GM13977 (cell line): ENCODE results near the gene NTRK1.

Experiments used
- DNase-seq: peaks from one replicate; pipeline ENCODE4 v3.0.0; 2012; ENCODE audit warnings: low spot score
- in situ Hi-C: fragments of 300-500 bp; cut with MboI; formaldehyde crosslinking; loops from one replicate; pipeline ENCODE4 v1.12.0; 2022; ENCODE audit warnings: low sequenced_read_pairs, low pct_unique_long_range_greater_than_20kb, mixed read lengths, inconsistent platforms; ENCODE audit not compliant: unreplicated experiment
- TF ChIP-seq, protein P1 (sequence below): IDR thresholded peaks from 2 replicates; pipeline ENCODE4 v1.5.1; 2012; ENCODE audit warnings: mild to moderate bottlenecking, control low read depth; ENCODE audit not compliant: insufficient read depth; ENCODE audit errors: extremely low read depth, missing control alignments

The NTRK1 gene

DNA sequence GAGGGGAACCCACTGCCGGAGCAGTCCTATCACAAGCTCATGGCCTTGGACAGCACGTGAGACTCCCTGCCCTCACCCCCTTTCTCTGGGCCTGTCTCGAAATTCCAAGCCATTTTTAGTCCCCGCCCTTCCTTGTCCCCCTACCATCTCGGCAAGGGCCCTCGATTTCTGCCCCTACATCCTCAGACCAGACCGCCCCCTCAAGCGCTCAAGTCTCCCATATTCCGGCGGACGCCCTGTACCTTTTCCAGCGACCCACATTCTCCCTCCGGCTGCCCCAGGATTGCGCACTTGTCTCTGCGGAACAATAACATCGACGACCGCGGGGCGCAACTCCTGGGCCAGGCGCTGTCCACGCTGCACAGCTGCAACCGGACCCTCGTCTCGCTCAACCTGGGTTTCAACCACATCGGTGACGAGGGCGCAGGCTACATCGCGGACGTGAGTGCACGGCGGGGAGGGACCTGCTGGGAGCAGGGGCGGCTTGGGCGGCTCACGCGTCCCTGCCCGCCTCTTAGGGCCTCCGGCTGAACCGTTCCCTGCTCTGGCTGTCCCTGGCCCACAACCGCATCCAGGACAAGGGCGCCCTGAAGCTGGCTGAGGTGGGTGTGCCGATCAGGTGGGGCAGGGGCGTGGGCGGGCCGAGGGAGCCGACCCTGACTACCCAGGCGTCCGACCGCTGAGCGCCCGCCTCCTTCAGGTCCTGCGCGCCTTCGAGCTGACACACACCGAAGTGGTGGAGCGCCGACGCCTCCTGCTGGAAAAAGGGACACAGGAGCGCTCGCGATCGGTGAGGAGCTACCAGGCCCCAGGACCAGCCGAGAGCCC, 66.8 kb downstream of the NTRK1 start:
- TF ChIP-seq, protein P1, sequence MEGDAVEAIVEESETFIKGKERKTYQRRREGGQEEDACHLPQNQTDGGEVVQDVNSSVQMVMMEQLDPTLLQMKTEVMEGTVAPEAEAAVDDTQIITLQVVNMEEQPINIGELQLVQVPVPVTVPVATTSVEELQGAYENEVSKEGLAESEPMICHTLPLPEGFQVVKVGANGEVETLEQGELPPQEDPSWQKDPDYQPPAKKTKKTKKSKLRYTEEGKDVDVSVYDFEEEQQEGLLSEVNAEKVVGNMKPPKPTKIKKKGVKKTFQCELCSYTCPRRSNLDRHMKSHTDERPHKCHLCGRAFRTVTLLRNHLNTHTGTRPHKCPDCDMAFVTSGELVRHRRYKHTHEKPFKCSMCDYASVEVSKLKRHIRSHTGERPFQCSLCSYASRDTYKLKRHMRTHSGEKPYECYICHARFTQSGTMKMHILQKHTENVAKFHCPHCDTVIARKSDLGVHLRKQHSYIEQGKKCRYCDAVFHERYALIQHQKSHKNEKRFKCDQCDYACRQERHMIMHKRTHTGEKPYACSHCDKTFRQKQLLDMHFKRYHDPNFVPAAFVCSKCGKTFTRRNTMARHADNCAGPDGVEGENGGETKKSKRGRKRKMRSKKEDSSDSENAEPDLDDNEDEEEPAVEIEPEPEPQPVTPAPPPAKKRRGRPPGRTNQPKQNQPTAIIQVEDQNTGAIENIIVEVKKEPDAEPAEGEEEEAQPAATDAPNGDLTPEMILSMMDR, result peak; percentile 55
- peak; percentile 68 for DNase-seq
- in situ Hi-C loops, result no loop called here

DNA sequence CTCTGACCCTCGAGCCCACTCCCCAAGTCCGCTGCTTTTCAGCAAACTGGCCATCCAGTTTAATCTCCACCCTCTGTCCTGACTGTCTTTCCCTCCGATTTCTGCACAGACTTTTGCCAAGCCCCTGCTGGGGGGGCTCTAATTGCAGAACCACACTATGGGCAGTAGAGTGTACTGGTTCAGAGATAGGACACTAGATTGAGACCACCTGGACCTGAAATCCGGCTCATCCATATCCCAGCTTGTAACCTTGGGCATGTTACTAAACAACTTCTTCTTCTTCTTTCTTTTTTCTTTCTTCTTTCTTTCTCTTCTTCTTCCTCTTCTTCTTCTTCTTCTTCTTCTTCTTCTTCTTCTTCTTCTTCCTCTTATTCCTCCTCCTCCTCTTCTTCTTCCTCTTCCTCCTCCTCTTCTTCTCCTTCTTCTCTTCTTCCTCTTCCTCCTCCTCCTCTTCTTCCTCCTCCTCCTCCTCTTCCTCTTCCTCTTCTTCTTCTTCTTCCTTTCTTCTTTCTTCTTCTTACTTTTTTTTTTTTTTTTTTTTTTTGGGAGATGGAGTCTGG, 67.5 kb downstream of the NTRK1 start:
- no peak for DNase-seq
- in situ Hi-C loops, result no loop called here
- TF ChIP-seq, protein P1, result no peak

DNA sequence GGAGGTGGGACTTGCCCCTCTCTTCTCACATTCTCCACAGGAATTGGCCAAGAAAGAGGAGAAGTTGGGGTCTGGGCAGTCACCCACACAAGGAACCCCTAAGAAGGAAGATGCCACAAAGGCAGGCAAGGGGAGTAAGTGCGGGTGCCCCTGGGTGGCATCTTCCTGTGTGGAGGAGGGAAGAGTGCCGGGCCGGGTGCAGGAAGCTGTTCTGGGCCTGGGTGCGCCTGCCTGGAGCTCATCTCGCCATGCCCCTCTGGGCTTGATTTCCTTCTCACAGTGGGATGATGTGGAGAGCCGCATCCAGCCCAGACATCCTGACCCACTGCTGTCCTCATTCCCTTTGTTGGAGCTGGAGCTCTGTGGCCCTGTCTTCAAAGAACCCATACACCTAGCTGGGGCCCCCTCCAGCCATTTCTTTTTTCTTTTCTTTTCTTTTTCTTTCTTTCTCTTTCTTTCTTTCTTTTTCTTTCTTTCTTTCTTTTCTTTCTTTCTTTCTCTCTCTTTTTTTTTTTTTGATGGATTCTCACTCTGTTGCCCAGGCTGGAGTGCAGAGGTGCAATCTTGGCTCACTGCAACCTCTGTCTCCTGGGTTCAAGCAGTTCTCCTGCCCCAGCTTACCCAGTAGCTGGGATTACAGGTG, 69.1 kb downstream of the NTRK1 start:
- TF ChIP-seq, protein P1, result no peak
- DNase-seq, result no peak
- in situ Hi-C loops, result no loop called here

DNA sequence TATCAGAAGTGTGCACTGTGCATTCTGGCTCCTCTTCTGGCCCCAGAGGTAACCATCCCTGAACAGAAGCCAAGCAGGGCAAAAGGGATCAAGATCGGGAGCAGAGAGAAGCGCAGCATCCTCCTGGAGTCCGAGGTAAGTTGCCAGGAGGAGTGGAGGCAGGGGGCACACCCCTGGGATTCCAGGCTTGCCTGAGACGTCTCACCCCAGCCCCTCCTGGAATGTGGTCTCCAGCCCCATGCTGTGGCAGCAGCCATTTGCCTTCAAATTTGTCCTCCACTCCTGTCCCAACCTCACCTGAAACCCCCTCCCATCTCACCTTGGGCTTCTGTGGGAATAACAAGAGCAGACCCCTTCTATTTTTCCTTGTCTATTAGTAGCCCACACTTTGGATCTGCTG, 69.8 kb downstream of the NTRK1 start:
- no peak for DNase-seq
- TF ChIP-seq, protein P1, result no peak
- in situ Hi-C loops, result no loop called here
